ENCODE measurements around the gene WNK1. TPM values are rescaled to one million over a fixed set of nuclear protein-coding genes. Genes with fewer than 3 reads are reported as not detected.

The WNK1 gene
- total RNA-seq, 1 experiment from 2014 or later, result 42.2 TPM

- DNase-seq (ENCODE audit: low spot score), result no peak
- in situ Hi-C loops (cut with HindIII; ENCODE audit: low sequenced_read_pairs), result no loop called here
Observed at GRCh38 chr12:738712-739111, 13.7 kb upstream of the WNK1 start.

- in situ Hi-C loops (cut with HindIII; ENCODE audit: low sequenced_read_pairs), result no loop called here
- DNase-seq (ENCODE audit: low spot score), result no peak
Observed at GRCh38 chr12:739349-739748, 13.0 kb upstream of the WNK1 start.

GRCh38 chr12:740921-741320 is 11.5 kb upstream of the WNK1 start:
- in situ Hi-C loops (cut with HindIII; ENCODE audit: low sequenced_read_pairs), result no loop called here
- no peak for DNase-seq (ENCODE audit: low spot score)

- DNase-seq (ENCODE audit: low spot score), result no peak
- in situ Hi-C loops (cut with HindIII; ENCODE audit: low sequenced_read_pairs), result no loop called here
Observed at GRCh38 chr12:749751-750270, 2.6 kb upstream of the WNK1 start.

- in situ Hi-C loops (cut with HindIII; ENCODE audit: low sequenced_read_pairs), result no loop called here
- DNase-seq (ENCODE audit: low spot score), result no peak
Observed at GRCh38 chr12:750366-751191, 1.8 kb upstream of the WNK1 start.

- in situ Hi-C loops (cut with HindIII; ENCODE audit: low sequenced_read_pairs), result no loop called here
- DNase-seq (ENCODE audit: low spot score), result peak; percentile 92
Observed at GRCh38 chr12:751192-751998, 984 bp upstream of the WNK1 start.

- in situ Hi-C loops (cut with HindIII; ENCODE audit: low sequenced_read_pairs), result no loop called here
- DNase-seq (ENCODE audit: low spot score), result peak; percentile 55
Observed at GRCh38 chr12:752695-753610, 574 bp downstream of the WNK1 start.

GRCh38 chr12:753611-754472 is 1.5 kb downstream of the WNK1 start:
- in situ Hi-C loops (cut with HindIII; ENCODE audit: low sequenced_read_pairs), result no loop called here
- peak; percentile 52 for DNase-seq (ENCODE audit: low spot score)

- in situ Hi-C loops (cut with HindIII; ENCODE audit: low sequenced_read_pairs), result no loop called here
- DNase-seq (ENCODE audit: low spot score), result peak; percentile 42
Observed at GRCh38 chr12:754473-754820, 2.1 kb downstream of the WNK1 start.

GRCh38 chr12:754851-755562 is 2.6 kb downstream of the WNK1 start:
- in situ Hi-C loops (cut with HindIII; ENCODE audit: low sequenced_read_pairs), result no loop called here

GRCh38 chr12:759628-760027 is 7.2 kb downstream of the WNK1 start:
- in situ Hi-C loops (cut with HindIII; ENCODE audit: low sequenced_read_pairs), result no loop called here
- no peak for DNase-seq (ENCODE audit: low spot score)

More at GRCh38 chr12:754851-755562, 2.6 kb downstream of the WNK1 start:
- peak; percentile 46 for DNase-seq (ENCODE audit: low spot score)

GRCh38 chr12:761256-761655 is 8.9 kb downstream of the WNK1 start:
- in situ Hi-C loops (cut with HindIII; ENCODE audit: low sequenced_read_pairs), result no loop called here
- no peak for DNase-seq (ENCODE audit: low spot score)

GRCh38 chr12:765840-766239 is 13.5 kb downstream of the WNK1 start:
- in situ Hi-C loops (cut with HindIII; ENCODE audit: low sequenced_read_pairs), result no loop called here
- DNase-seq (ENCODE audit: low spot score), result no peak

- in situ Hi-C loops (cut with HindIII; ENCODE audit: low sequenced_read_pairs), result no loop called here
- no peak for DNase-seq (ENCODE audit: low spot score)
Observed at GRCh38 chr12:768434-768833, 16.1 kb downstream of the WNK1 start.

GRCh38 chr12:770479-770878 is 18.1 kb downstream of the WNK1 start:
- DNase-seq (ENCODE audit: low spot score), result no peak
- in situ Hi-C loops (cut with HindIII; ENCODE audit: low sequenced_read_pairs), result no loop called here

- in situ Hi-C loops (cut with HindIII; ENCODE audit: low sequenced_read_pairs), result no loop called here
Observed at GRCh38 chr12:772056-772697, 19.8 kb downstream of the WNK1 start.

GRCh38 chr12:774051-774614 is 21.8 kb downstream of the WNK1 start:
- no peak for DNase-seq (ENCODE audit: low spot score)
- in situ Hi-C loops (cut with HindIII; ENCODE audit: low sequenced_read_pairs), result no loop called here

More at GRCh38 chr12:772056-772697, 19.8 kb downstream of the WNK1 start:
- DNase-seq (ENCODE audit: low spot score), result no peak

Measured in G401 (cell line).